ENCODE measurements around the gene ACTR3C. TPM values are rescaled to one million over a fixed set of nuclear protein-coding genes. Genes with fewer than 3 reads are reported as not detected.

Gene ACTR3C
- total RNA-seq, 2 experiments from 2014 or later, result 4.9 to 7.0 TPM

DNA sequence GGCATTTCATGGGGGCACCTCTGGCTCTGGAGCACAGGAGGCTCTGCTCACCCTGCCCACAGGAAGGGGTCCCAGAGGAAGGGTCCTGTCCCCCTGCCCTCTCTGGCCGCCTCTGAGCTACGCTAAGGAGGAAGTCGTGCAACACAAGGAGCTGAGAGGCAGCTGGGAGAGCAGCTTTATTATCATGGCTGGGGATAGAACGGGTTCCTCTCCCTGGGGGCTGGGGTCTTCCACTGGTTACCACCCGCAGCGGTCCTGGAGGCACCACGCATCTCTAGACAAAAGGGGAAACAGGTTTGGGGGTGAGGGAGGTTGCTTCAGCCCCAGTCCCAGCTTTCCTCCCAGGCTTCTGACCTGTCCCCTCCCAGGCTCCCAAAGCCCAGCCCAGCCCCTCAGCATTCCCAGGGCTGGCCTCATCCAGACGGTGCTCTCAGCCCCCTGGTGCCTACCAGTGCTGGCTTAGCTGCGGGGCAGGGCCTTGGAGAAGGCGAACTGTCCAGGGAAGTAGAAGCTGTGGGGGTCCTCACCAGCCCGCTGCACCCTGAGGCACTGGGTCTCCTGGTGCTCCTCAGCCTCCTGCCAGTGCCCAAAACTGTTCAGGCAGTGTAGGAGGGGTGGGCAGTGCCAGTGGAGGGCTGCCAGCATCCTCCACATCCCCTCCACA lies 15.0 kb upstream of the ACTR3C start:
- H3K27ac Mint-ChIP-seq, result no peak overlapping the region
- ChIA-PET CTCF (interaction anchor here (0.8 kb wide), 1 partner anchor 419 kb away, joined by 3 read pairs; no protein-coding TSS in a partner anchor), POLR2A (no interaction called here)
- H3K36me3 Mint-ChIP-seq (ENCODE audit: low read depth), result peaks cover 4% of the 10 kb centered on the region
- H3K4me3 Mint-ChIP-seq, result no peak overlapping the region
- H3K9me3 Mint-ChIP-seq, result no peaks in the 10 kb centered on the region
- no peak for DNase-seq
- no peaks in the 10 kb centered on the region for H3K4me1 Mint-ChIP-seq
- H3K27me3 Mint-ChIP-seq, result peaks cover 18% of the 10 kb centered on the region

DNA sequence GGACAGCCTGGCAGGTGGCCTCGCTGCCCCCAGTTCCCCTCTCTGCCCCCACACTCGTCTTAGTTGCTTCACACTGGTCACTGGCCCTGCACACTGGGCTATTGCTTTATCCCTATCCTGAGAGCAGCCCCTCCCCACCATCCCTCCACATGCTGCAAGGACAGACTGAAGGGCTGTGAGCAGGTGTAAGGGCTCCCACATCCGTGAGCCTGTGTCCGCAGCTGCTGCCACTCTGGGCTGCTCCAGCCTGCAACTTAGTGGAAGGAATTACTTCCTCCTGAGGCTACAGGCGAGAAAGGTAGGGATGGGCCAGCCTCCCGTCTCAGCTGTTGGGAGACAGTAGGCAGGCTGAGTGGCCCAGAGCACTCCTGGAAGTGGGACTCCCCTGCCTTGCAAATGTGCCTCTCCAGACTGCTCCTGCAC lies 14.3 kb upstream of the ACTR3C start:
- H3K9me3 Mint-ChIP-seq, result no peaks in the 10 kb centered on the region
- no peaks in the 10 kb centered on the region for H3K4me1 Mint-ChIP-seq
- POLR2A ChIA-PET, result no interaction called here

DNA sequence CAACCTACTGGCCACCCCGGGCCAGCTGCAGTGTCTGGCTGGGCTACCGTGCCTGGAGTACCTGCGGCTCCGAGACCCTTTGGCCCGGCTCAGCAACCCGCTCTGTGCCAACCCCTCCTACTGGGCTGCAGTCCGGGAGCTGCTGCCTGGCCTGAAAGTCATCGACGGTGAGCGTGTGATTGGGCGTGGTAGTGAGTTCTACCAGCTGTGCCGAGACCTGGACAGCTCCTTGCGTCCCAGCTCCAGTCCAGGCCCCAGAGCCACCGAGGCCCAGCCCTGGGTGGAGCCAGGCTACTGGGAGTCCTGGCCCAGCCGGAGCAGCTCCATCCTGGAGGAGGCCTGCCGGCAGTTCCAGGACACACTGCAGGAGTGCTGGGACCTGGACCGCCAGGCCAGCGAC lies 13.8 kb upstream of the ACTR3C start:
- ChIA-PET CTCF (no interaction called here), POLR2A (no interaction called here)
- Mint-ChIP-seq H3K27ac (no peak overlapping the region), H3K4me3 (no peak overlapping the region), H3K36me3 (ENCODE audit: low read depth) (peaks cover 4% of the 10 kb centered on the region), H3K4me1 (no peaks in the 10 kb centered on the region), H3K9me3 (no peaks in the 10 kb centered on the region), H3K27me3 (peaks cover 10% of the 10 kb centered on the region)
- no peak for DNase-seq

More for the DNA sequence above, 14.3 kb upstream of the ACTR3C start:
- CTCF ChIA-PET, result interaction anchor here (0.8 kb wide), 1 partner anchor 419 kb away, joined by 3 read pairs; no protein-coding TSS in a partner anchor
- peaks cover 14% of the 10 kb centered on the region for H3K27me3 Mint-ChIP-seq
- no peak overlapping the region for H3K4me3 Mint-ChIP-seq
- DNase-seq, result no peak
- no peak overlapping the region for H3K27ac Mint-ChIP-seq
- peaks cover 4% of the 10 kb centered on the region for H3K36me3 Mint-ChIP-seq (ENCODE audit: low read depth)

GRCh38 chr7:150336746-150337145 lies 13.4 kb upstream of the ACTR3C start:
- no peak for DNase-seq
- no peak overlapping the region for H3K27ac Mint-ChIP-seq
- POLR2A ChIA-PET, result no interaction called here
- no peak overlapping the region for H3K4me3 Mint-ChIP-seq
- CTCF ChIA-PET, result no interaction called here
- peaks cover 2% of the 10 kb centered on the region for H3K36me3 Mint-ChIP-seq (ENCODE audit: low read depth)
- no peaks in the 10 kb centered on the region for H3K4me1 Mint-ChIP-seq
- no peaks in the 10 kb centered on the region for H3K9me3 Mint-ChIP-seq
- H3K27me3 Mint-ChIP-seq, result peaks cover 6% of the 10 kb centered on the region

GRCh38 chr7:150335774-150336112 lies 12.4 kb upstream of the ACTR3C start:
- Mint-ChIP-seq H3K27ac (no peak overlapping the region), H3K36me3 (ENCODE audit: low read depth) (peaks cover 9% of the 10 kb centered on the region), H3K9me3 (no peaks in the 10 kb centered on the region), H3K27me3 (peaks cover 4% of the 10 kb centered on the region), H3K4me1 (no peaks in the 10 kb centered on the region), H3K4me3 (no peak overlapping the region)
- DNase-seq, result no peak
- ChIA-PET POLR2A (no interaction called here), CTCF (interaction anchor here (0.7 kb wide), 1 partner anchor 780 kb away, joined by 3 read pairs; no protein-coding TSS in a partner anchor)

GRCh38 chr7:150335108-150335773 lies 11.9 kb upstream of the ACTR3C start:
- POLR2A ChIA-PET, result no interaction called here
- Mint-ChIP-seq H3K4me1 (no peaks in the 10 kb centered on the region), H3K9me3 (no peaks in the 10 kb centered on the region), H3K27me3 (peaks cover 4% of the 10 kb centered on the region), H3K36me3 (ENCODE audit: low read depth) (peaks cover 9% of the 10 kb centered on the region), H3K4me3 (no peak overlapping the region), H3K27ac (no peak overlapping the region)
- CTCF ChIA-PET, result interaction anchor here (0.7 kb wide), 2 partner anchors 14 to 781 kb away, joined by 3 read pairs; no protein-coding TSS in a partner anchor
- no peak for DNase-seq

DNA sequence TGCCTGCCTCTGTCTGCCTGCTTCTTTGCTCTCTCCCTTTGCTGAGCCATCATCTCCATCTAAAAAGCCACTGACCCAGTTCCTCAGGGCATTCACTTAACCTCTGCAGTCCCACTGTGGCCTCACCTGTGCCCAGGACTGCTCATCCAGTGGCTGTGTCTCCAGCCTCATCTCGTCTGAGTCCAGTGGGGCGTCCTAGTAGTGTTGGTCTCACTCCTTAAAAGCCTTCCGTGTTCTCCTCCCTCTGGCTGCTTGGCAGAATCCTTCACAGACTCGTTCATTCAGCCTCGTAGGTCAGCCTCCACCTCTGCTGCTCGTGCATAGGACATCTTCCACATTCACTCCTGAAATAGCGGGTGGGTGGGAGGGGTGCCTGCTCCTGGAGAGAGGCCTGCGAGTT lies 10.8 kb upstream of the ACTR3C start:
- CTCF ChIA-PET, result no interaction called here
- POLR2A ChIA-PET, result no interaction called here
- Mint-ChIP-seq H3K27ac (no peak overlapping the region), H3K27me3 (no peaks in the 10 kb centered on the region), H3K9me3 (no peaks in the 10 kb centered on the region), H3K36me3 (ENCODE audit: low read depth) (peaks cover 10% of the 10 kb centered on the region), H3K4me1 (no peaks in the 10 kb centered on the region), H3K4me3 (no peak overlapping the region)
- no peak for DNase-seq

- H3K27me3 Mint-ChIP-seq, result no peaks in the 10 kb centered on the region
- ChIA-PET CTCF (no interaction called here), POLR2A (no interaction called here)
- DNase-seq, result no peak
- no peak overlapping the region for H3K4me3 Mint-ChIP-seq
- no peak overlapping the region for H3K27ac Mint-ChIP-seq
- peaks cover 14% of the 10 kb centered on the region for H3K36me3 Mint-ChIP-seq (ENCODE audit: low read depth)
- no peaks in the 10 kb centered on the region for H3K9me3 Mint-ChIP-seq
- H3K4me1 Mint-ChIP-seq, result no peaks in the 10 kb centered on the region
Observed at GRCh38 chr7:150333659-150334058, 10.3 kb upstream of the ACTR3C start.

GRCh38 chr7:150332852-150333635 lies 9.7 kb upstream of the ACTR3C start:
- CTCF ChIA-PET, result no interaction called here
- H3K4me1 Mint-ChIP-seq, result no peaks in the 10 kb centered on the region
- no peak overlapping the region for H3K4me3 Mint-ChIP-seq
- no peaks in the 10 kb centered on the region for H3K27me3 Mint-ChIP-seq
- POLR2A ChIA-PET, result no interaction called here
- peaks cover 19% of the 10 kb centered on the region for H3K36me3 Mint-ChIP-seq (ENCODE audit: low read depth)
- H3K9me3 Mint-ChIP-seq, result no peaks in the 10 kb centered on the region
- DNase-seq, result no peak
- no peak overlapping the region for H3K27ac Mint-ChIP-seq

GRCh38 chr7:150330211-150330885 lies 7.0 kb upstream of the ACTR3C start:
- ChIA-PET POLR2A (interaction anchor here (1.0 to 1.1 kb wide), 2 partner anchors 18 to 38 kb away, joined by 3 read pairs; partner anchors contain the start of gene REPIN1), CTCF (no interaction called here)
- Mint-ChIP-seq H3K4me1 (peaks cover 9% of the 10 kb centered on the region), H3K27ac (no peak overlapping the region), H3K9me3 (no peaks in the 10 kb centered on the region), H3K36me3 (ENCODE audit: low read depth) (peaks cover 39% of the 10 kb centered on the region), H3K27me3 (no peaks in the 10 kb centered on the region), H3K4me3 (no peak overlapping the region)
- DNase-seq, result no peak

DNA sequence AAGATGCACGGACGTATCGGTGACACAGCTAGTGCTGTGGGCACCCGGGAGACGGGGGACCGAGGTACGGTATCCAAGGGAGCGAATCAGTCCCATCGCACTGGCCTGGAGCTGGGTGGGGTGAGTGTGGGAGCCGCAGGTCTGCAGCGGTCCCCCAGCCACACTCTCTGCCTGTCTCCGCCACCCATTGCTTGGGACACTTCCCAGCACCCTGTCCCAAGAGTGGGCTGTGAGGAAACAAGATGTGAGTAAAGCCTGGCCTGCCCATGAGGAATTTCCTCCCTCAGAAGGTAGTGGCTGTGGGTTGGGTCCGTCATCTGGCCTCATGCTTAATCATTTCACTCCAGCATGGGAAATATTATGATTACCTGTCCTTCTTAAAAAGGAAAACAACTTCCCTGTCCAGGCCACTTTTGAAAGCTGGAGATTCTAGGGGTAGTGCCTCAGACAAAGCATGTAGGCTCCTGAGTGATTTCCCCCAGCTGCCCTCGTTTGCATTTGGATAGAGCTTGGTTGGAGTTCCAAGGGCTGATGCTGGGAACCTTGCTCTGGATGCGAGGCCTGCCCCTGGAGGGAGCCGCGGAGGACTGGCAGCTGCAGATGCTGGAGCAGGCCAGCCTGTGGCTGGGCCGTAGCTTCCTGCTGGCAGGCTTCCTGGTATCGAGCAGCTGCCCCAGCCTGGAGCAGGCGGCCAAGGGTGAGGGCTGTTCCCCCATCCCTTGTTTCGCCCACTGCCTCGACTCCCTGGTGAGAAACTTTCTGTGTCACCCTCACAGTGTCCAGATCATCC lies 6.2 kb upstream of the ACTR3C start:
- Mint-ChIP-seq H3K4me1 (peaks cover 18% of the 10 kb centered on the region), H3K9me3 (no peaks in the 10 kb centered on the region), H3K27me3 (no peaks in the 10 kb centered on the region), H3K36me3 (ENCODE audit: low read depth) (peaks cover 46% of the 10 kb centered on the region), H3K27ac (no peak overlapping the region), H3K4me3 (no peak overlapping the region)
- DNase-seq, result no peak
- POLR2A ChIA-PET, result interaction anchor here (1.0 to 1.1 kb wide), 3 partner anchors 17 to 39 kb away, joined by 3 read pairs; partner anchors contain the start of gene REPIN1
- CTCF ChIA-PET, result no interaction called here

- CTCF ChIA-PET, result no interaction called here
- Mint-ChIP-seq H3K4me1 (peaks cover 31% of the 10 kb centered on the region), H3K9me3 (no peaks in the 10 kb centered on the region), H3K27ac (no peak overlapping the region), H3K27me3 (no peaks in the 10 kb centered on the region), H3K36me3 (ENCODE audit: low read depth) (peaks cover 55% of the 10 kb centered on the region), H3K4me3 (no peak overlapping the region)
- POLR2A ChIA-PET, result no interaction called here
- no peak for DNase-seq
Observed at GRCh38 chr7:150327308-150327707, 4.0 kb upstream of the ACTR3C start.

Measured in activated CD4-positive, alpha-beta memory T cell treated with anti-CD3 and anti-CD28 coated beads, Interleukin-2, amount 10 ng/mL, durations not matched to agents 7 days and 5 days (primary cell).